ENCODE measurements around the gene TAGLN2.
"Not testable (repeated sequence)": the region's sequence is repeated elsewhere in the genome, so short reads cannot be mapped to it uniquely, and the experiment has no call there.

TAGLN2 gene

DNA sequence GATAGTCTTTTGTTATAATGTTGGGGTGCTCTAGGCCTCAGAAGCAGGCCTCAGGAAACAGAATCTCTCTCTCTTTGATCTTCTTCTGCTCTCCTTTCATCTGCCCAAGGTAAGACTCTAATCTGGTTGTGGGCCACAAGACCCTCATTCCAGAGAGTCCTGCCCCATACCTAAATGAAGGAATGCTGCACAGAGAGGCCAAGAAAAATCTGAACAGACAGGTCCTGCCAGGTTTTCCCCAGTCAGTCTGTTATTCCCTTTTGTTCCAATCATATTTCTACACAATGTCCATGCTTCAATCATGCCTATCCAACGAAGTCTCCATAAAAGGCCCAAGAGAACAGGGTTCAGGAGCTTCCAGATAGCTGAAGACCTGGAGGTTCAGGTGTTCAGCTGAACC, 18.3 kb downstream of the TAGLN2 start:
- TF ChIP-seq GABPA (IDR thresholded peaks at IDR 0.05; ENCODE audit: low read depth) (no peak), POLR2AphosphoS5 (IDR thresholded peaks at IDR 0.05; ENCODE audit: low read depth) (no peak), SPI1 (IDR thresholded peaks at IDR 0.05; ENCODE audit: borderline replicate concordance, low read depth) (no peak)
- TF ChIP-seq, protein P1, sequence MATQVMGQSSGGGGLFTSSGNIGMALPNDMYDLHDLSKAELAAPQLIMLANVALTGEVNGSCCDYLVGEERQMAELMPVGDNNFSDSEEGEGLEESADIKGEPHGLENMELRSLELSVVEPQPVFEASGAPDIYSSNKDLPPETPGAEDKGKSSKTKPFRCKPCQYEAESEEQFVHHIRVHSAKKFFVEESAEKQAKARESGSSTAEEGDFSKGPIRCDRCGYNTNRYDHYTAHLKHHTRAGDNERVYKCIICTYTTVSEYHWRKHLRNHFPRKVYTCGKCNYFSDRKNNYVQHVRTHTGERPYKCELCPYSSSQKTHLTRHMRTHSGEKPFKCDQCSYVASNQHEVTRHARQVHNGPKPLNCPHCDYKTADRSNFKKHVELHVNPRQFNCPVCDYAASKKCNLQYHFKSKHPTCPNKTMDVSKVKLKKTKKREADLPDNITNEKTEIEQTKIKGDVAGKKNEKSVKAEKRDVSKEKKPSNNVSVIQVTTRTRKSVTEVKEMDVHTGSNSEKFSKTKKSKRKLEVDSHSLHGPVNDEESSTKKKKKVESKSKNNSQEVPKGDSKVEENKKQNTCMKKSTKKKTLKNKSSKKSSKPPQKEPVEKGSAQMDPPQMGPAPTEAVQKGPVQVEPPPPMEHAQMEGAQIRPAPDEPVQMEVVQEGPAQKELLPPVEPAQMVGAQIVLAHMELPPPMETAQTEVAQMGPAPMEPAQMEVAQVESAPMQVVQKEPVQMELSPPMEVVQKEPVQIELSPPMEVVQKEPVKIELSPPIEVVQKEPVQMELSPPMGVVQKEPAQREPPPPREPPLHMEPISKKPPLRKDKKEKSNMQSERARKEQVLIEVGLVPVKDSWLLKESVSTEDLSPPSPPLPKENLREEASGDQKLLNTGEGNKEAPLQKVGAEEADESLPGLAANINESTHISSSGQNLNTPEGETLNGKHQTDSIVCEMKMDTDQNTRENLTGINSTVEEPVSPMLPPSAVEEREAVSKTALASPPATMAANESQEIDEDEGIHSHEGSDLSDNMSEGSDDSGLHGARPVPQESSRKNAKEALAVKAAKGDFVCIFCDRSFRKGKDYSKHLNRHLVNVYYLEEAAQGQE (IDR thresholded peaks at IDR 0.05; ENCODE audit: insufficient replicate concordance, low read depth) = no peak
- TF ChIP-seq, protein P2, sequence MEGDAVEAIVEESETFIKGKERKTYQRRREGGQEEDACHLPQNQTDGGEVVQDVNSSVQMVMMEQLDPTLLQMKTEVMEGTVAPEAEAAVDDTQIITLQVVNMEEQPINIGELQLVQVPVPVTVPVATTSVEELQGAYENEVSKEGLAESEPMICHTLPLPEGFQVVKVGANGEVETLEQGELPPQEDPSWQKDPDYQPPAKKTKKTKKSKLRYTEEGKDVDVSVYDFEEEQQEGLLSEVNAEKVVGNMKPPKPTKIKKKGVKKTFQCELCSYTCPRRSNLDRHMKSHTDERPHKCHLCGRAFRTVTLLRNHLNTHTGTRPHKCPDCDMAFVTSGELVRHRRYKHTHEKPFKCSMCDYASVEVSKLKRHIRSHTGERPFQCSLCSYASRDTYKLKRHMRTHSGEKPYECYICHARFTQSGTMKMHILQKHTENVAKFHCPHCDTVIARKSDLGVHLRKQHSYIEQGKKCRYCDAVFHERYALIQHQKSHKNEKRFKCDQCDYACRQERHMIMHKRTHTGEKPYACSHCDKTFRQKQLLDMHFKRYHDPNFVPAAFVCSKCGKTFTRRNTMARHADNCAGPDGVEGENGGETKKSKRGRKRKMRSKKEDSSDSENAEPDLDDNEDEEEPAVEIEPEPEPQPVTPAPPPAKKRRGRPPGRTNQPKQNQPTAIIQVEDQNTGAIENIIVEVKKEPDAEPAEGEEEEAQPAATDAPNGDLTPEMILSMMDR (IDR thresholded peaks at IDR 0.05; ENCODE audit: insufficient read depth, low read length) = no peak
- H3K27ac ChIP-seq (replicated peaks) = no peak overlapping the region
- H3K27me3 ChIP-seq (ENCODE audit: insufficient read depth, poor library complexity, severe bottlenecking) = no peaks in the 10 kb centered on the region
- no peak for DNase-seq (ENCODE audit: low read depth in 1 of 2, low spot score in 1 of 2)
- no peak overlapping the region for H3K4me3 ChIP-seq (replicated peaks; ENCODE audit: insufficient read depth, low read length)

DNA sequence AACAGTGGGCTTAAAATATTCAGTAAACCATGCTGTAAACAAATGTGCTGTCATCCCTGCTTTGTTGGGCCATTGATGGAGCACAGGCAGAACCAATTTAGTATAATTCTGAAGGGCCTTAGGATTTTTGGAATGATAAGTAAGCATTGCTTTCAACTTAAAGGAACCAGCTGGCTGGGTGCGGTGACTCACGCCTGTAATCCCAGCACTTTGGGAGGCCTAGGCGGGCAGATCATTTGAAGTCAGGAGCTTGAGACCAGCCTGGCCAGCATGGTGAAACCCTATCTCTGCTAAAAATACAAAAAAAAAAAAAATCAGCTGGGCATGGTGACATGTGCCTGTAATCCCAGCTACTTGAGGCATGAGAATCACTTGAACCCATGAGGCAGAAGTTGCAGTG, 21.3 kb downstream of the TAGLN2 start:
- DNase-seq (ENCODE audit: low read depth in 1 of 2, low spot score in 1 of 2); H3K27ac ChIP-seq (replicated peaks); H3K27me3 ChIP-seq (ENCODE audit: insufficient read depth, poor library complexity, severe bottlenecking); H3K4me3 ChIP-seq (replicated peaks; ENCODE audit: insufficient read depth, low read length): not testable (repeated sequence)

DNA sequence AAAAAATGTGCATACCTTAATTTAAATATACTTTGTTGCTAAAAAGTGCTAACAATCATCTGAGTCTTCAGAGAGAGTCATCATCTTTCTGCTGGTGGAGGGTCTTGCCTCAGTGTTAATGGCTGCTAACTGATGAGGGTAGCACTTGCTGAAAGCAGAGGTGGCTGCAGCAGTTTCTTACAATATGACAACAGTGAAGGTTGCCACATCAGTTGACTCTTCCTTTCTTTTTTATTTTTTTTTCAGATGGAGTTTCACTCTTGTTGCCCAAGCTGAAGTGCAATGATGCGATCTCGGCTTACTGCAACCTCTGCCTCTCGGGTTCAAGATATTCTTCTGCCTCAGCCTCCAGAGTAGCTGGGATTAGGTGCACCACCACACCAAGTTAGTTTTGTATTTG, 22.8 kb downstream of the TAGLN2 start:
- TF ChIP-seq POLR2AphosphoS5 (IDR thresholded peaks at IDR 0.05; ENCODE audit: low read depth) (no peak), GABPA (IDR thresholded peaks at IDR 0.05; ENCODE audit: low read depth) (no peak), SPI1 (IDR thresholded peaks at IDR 0.05; ENCODE audit: borderline replicate concordance, low read depth) (no peak)
- TF ChIP-seq, protein P1 (IDR thresholded peaks at IDR 0.05; ENCODE audit: insufficient replicate concordance, low read depth) = no peak
- Histone ChIP-seq H3K4me3 (replicated peaks; ENCODE audit: insufficient read depth, low read length) (no peak overlapping the region), H3K27ac (replicated peaks) (no peak overlapping the region; the same call in 1 of the 2 replicates), H3K27me3 (ENCODE audit: insufficient read depth, poor library complexity, severe bottlenecking) (no peaks in the 10 kb centered on the region)
- DNase-seq (ENCODE audit: low read depth in 1 of 2, low spot score in 1 of 2) = no peak

DNA sequence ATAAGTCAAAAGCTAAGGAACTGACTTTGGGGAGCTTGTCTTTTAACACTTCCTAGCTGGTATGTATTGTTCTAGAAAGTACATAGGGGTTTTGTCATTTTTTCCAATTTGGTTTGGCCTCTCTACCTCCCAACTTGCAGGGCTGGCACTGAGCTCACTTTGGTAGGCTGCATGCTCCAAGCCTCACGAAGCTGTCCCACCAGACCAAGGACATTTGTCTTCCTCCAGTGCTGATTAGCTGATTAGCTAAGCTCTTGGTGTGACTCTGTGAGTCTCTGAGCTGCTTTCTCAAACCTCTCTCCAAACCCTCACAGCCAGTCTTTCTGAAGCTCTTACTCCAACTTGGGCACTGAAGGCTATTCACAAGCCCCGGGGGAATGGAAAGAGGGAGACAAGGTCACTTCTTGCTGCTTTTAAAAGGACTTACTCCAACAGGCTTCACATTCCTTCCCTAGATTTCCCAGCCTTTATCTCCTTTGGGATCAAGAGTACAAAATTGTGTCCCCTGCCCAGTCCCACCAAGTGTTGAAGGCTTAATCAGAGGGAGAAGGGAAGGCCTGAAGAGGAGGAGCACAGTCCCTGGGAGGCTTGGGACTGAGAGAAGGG, 24.4 kb downstream of the TAGLN2 start:
- no peak for TF ChIP-seq GABPA (IDR thresholded peaks at IDR 0.05; ENCODE audit: low read depth)
- no peak for TF ChIP-seq SPI1 (IDR thresholded peaks at IDR 0.05; ENCODE audit: borderline replicate concordance, low read depth)
- TF ChIP-seq POLR2AphosphoS5 (IDR thresholded peaks at IDR 0.05; ENCODE audit: low read depth) = no peak
- TF ChIP-seq, protein P2 (IDR thresholded peaks at IDR 0.05; ENCODE audit: insufficient read depth, low read length) = no peak
- TF ChIP-seq, protein P1 (IDR thresholded peaks at IDR 0.05; ENCODE audit: insufficient replicate concordance, low read depth) = no peak
- Histone ChIP-seq H3K27ac (replicated peaks) (no peak overlapping the region; the same call in 1 of the 2 replicates), H3K27me3 (ENCODE audit: insufficient read depth, poor library complexity, severe bottlenecking) (no peaks in the 10 kb centered on the region), H3K4me3 (replicated peaks; ENCODE audit: insufficient read depth, low read length) (no peak overlapping the region)
- no peak for DNase-seq (ENCODE audit: low read depth in 1 of 2, low spot score in 1 of 2)
